Stimulated activated CD4-positive, alpha-beta T cell treated with anti-CD3 and anti-CD28 coated beads, Interleukin-1b, Interleukin-23, amount 100 ng/mL, for 48 hours (primary cell): ENCODE measurements around the gene TEX261.
"Not testable (repeated sequence)": the region's sequence is repeated elsewhere in the genome, so short reads cannot be mapped to it uniquely, and the experiment has no call there.

Source experiments
- DNase-seq: peaks from one replicate; pipeline ENCODE4 v3.0.0-alpha.2; 2020

TEX261 gene

DNA sequence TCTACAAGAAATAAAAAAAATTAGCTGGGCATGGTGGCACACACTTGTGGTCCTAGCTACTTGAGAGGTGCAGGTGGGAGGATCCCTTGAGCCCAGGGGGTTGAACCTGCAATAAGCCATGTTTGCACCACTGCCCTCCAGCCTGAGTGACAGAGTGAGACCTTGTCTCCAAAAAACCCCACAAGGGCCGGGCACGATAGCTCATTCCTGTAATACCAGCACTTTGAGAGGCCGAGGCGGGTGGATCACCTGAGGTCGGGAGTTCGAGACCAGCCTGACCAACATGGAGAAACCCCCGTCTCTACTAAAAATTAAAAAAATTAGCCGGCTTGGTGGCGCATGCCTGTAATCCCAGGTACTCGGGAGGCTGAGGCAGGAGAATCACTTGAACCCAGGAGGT is 5.3 kb upstream of the TEX261 start:
- DNase-seq: not testable (repeated sequence)

DNA sequence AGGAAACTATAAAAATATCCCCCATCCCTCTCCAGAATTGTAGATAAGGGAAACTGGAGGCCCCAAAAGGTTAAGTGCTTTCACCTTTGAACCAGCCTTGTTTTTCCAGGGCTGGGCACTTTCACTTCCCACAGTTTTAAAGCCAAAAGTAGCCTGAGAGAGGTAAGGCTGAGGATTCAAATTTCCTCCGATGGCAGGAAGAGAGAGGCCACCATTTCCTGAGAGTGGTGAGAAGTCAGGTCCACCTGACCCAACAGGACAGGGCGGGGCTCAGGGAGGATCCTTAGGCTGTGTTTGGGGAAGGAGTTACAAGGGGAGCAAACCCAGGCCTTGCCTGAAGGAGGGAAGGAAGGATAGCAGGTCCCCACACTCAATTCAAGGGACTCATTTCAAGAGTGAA is 4.7 kb upstream of the TEX261 start:
- DNase-seq: no peak

DNA sequence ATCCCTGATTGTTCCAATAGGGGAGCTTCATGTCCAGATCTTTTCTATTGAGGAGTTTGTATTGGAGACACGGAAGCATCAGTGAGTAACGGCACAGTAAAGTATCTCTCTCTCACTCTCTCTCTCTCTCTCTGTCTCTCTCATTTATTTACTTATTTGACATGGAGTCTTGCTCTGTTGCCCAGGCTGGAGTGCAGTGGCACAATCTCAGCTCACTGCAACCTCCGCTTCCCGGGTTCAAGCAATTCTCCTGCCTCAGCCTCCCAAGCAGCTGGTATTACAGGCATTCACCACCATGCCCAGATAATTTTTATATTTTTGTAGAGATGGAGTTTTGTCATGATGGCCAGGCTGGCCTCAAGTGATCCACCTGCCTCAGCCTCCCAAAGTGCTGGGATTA is 4.2 kb upstream of the TEX261 start:
- DNase-seq: not testable (repeated sequence)

DNA sequence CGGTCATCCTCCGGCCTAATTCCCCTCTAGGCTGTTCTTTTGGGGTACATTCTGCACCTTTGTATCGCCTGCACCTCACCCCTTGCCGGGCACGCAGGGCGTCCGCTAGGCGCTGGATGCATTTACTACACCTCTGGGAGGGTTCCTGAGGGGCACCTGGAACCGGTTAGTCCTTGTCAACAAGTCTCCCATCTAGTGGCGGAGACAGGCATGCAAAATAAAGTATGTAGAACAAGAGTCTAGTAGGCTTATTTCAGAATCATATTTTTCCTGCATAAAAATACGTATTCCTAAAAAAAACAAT is 705 bp upstream of the TEX261 start:
- peak; percentile 49 for DNase-seq

DNA sequence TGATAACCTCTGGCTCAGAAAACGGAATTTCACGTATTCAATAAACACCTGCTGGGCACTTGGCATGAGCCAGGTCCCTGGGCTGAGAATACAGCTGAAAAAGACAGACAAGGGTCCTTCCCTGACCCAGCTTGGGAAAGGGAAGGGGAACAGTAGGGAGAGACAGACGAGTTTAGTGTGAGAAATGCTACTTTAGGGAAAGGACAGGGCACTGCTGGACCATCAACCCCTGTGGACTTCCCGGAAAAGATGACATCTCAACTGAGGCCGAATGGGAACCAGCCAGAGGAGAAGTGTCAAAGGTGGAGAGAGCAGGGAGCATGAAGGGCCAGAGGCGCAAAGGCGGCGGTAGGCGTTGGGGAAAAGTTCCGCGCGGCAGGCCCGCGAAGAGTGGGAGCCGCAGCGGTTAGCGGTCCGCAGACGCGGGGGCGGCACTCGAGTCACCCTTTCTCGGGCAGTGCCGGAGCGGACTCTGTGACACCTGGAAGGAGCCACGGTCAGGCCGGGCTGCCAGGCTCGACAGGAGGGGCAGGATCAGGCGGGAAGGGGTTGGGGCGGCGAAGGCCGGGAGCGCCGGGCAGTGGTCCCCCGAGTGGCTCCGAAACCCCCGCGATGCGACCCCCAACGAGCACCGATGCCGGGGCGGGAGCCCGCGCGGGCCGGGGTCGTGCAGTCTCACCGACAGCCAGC is 519 bp downstream of the TEX261 start:
- peak; percentile 60 for DNase-seq

DNA sequence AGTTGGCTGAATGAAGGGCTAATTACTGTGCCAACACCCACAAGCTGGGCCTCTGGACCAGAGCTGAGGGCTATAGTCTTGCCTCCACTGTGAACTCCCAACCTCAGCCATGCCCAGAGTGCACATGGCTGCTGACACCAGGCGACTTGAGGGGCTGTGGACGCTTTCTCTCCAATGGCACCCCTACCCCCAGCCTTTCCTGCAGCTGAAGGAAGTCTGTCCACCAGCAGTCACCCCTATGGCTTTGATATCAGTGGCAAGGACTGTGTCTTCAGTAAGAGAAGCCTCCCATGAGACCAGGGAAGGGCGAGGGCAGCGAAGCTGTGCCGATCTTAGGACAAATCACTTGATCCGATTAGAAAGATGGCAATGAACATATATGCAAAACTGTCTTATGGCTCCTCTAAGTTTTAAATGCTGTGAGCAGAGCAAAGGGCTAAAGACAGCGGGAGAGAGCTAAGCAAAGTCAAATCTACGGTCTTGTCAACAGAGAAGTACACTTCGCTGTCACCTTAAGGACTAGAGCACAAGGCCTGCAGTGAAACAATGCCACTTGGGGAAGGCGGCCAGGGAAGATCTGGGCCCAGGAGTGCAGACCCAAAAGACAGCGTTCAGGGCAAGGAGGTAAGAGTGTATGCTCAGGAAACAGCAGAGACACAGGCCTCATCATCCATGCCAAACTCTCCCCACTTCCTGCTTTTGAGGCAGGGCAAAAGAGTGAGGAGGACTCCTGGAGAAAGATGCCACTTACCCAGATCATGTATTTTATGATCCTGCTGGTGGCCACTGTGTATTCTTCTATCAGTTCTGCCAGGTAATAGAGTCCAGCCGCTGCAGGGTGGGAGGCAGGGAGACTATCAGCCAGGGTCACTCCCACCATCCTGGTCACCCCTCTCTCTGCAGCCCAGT is 1.5 kb downstream of the TEX261 start:
- DNase-seq: no peak

DNA sequence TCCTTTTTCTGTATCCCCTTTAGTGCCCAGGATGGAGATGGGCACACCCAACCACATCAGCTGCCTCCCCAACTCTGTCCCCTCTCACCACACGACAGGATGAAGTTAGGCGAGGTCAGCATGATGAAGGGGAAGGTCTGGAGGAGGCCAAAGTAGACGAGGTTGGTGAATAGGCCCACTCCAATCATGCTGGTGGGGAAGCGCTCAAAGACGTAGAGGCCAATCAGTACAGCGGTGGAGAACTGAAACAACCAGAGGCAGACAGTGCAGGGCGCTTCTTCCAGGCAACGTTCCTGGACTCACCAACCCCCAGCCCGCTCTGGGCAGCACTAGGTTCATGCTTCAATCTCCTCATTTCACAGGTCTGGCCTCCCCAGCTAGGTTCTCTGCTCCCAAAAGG is 2.9 kb downstream of the TEX261 start:
- no peak for DNase-seq

DNA sequence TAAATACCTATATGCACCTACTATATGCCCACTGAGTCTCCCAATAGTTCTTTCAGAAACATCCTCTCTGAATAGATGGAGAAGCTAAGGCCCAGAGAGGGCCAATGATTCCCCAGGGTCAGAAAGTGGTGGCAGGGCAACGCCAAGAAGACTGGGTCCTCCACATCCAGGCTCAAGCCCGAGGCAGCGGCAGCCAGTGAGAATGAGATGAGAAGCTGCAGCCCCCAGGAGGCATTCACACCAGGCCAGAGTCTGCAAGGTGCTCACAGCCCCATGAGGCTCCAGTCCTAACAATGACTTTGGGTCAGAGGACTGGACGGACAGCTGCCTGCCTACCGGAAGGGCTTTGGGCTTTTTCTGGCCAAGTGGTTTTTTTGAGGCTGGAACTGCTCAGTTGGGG is 3.5 kb downstream of the TEX261 start:
- no peak for DNase-seq

DNA sequence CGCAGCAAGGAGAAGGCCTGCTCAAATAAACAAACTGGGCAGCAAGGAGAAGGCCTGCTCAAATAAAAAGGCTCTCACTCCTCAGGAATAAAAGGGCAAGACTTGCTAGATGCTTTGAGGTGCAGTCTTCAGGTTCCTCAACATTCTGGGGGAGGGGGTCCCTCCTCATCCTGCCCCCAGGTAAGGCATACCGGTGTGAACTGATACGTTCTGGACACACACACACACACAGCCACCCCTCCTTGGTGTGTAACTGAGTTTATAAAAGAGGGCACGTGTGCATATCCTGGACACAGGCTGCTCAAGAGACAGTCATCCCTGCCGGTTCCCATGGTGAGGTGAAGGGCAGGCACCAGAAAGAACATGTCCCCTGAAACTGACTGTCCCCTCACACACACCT is 4.5 kb downstream of the TEX261 start:
- no peak for DNase-seq

DNA sequence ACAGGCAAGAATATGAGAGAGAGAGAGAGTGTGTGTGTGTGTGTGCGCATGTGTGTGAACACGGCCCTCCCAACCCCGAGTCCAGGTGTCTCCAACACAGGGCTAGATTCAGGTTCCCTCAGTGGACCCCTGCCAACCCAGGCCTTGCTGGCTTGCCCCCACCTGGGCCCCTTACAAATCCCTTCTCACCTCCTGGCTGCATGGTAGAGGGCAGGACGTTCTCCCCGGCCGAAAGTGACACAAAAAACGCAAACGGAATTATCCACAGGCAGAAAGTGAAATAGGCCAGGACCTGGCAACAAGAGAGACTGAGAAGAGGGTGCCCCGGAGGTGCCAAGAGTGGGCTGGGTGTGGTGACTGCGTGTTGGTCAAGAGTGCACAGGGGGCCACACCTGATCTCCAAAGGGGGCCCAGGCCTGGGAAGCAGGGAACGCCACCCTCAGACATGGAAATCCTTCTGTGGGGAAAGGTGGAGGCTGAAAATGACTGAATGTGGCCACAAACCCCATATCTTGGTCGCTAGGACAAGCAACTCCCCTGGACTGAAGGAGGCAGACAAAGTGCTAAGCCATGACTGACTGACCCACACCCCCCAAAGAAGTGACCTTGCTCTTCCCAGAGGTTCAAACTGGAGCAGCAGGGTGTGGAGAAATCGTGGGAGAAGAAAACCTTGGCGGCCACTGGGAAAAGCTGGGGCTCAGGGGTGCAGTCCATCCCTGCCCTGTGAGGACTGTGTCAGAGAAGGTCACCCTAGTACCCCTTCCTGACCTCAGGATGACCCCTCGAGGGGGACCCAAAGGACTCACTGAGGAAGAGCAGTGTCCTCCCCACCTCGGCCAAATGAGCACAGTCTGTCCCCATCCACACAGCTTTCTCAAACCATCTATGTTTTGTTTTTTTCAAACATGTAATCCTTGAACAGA is 5.7 kb downstream of the TEX261 start:
- no peak for DNase-seq

DNA sequence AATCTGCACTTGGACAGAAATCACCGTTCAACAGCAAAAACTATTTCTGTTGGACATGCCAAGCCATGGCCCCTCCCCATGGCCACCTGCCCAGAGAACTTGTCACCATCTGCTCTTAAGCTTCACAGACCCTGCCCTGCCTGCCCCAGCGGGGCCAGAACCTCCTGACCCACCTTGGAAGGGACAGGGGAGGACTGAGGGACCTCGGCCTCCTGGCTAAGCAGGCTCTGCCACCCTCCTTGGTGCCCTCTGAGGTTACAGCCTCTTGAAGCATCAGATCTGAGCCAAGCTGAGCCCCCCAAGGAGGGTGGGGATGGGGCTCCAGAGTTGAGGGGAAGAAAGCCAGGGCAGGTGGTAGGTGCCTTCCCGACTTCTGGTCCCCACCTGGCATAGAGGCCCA is 6.5 kb downstream of the TEX261 start:
- no peak for DNase-seq

DNA sequence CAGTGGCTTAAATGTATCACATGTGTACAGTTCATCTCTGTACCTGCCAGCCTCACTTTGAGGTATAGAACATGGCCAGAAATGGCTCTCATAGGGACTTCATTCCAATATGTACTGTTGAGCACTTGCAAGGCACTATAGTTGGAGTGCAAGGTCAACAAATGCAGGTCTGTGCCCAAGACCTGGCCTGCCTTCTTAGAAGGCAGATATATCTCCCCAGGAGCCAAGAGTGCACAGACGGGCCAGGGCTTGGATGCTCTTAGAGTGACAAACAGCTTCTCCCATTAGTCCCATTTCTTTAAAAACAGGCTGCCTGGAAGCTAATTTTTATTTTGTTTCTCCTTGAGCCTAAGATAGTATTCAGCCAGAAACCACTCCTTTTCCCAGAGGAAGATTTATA is 7.3 kb downstream of the TEX261 start:
- no peak for DNase-seq

DNA sequence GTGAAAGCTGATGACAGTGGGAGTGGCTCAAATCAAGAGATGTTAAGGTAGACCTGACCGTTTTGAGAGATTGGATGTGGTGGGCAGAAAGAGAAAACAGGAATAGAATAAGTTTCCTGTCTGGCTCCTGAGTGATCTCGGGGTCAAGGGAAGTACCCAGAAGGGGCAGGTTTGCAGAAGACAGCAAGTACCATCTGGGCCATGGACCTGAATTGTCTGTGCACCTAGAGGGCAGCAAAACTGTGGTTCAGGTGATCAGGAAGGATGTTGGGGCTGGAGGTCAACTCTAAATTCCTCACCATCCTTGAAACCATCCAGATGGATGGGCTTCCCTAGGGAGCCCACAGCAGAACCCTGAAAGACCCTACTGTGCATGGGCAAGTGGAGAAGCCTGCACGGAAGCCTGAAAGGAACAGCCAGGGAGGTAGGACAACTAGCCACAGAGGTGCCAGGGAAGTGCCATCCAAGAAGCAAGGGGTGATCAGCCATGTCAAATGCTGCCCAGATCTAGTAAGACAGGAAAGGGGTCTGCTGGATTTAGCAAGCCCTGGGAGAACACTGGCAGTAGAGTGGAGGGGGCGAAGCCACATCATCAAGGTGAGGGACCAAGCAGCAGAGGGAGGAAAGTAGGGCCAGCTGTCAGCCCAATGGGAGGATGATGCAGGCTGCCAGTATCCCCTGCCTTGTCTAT is 8.0 kb downstream of the TEX261 start:
- no peak for DNase-seq

DNA sequence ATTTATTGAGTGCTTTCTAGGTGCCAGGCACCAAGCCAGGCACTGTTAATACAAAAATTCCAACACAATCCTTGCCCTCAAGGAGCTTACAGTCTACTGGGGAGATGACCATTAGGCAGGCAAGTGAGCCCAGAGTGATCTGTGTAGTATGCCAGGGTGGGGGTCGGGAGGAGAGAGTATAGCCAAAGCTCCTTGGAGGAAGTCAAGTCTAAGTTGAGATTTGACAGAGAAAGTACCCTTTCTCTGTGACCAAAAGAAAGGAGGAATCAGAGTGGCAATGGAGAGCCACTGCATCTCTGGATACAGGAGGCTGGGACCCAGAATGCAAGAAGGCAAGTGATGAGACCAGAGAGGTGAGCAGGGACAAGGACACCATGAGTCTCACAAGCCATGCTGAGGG is 8.7 kb downstream of the TEX261 start:
- DNase-seq: no peak

DNA sequence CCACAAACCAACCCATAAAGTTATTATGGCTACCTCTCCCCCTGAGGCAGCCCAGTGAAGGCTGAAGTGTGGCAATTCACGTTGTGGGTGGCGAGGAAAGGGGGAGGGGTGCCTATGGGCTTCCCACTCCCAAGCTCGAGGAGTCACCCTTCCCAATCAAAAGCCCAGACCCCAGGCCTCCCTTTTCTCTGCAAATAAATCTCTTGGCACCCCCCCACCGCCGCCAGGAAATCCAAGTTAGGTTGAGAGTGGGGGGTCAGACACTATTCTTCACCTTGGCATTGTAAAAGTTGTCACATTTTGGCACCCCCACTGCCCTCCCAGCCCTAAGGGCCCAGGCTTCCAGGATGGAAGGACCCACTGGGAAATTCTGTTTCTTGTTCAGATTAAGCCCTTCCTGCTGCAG is 9.4 kb downstream of the TEX261 start:
- no peak for DNase-seq

DNA sequence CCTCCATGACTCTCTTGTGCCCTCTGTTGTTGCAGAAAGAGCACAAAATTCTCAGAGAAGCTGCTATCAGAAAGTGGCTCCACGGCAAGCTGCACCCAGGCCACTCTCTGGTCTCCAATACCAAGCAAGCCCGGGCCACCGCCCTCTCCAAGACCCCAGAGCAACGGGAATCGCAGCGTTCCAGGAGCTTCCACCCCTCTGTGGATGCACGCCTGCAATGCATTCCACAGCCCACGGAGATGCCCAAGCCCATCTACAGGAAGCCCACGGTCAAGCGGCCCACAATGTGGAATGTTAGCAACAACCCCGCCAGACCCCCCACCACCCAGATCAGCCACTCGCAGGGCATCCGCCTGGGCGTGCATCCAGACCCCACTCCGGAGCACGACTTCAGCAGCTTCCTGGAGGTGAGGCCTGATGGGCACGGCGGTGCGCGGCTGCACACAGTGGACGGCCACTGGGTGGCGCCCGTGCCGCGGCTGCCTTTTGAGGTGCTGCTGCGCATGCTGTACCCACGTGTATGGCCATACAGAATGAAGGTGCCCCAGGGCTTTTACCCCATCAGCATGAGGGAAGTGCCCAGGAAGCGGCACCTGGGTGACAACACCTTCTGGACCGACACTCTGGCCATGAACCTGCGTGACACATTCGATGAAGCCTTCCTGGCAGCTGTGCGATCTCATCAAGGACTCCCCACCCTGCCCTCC is 9.9 kb downstream of the TEX261 start:
- DNase-seq: peak; percentile 84

DNA sequence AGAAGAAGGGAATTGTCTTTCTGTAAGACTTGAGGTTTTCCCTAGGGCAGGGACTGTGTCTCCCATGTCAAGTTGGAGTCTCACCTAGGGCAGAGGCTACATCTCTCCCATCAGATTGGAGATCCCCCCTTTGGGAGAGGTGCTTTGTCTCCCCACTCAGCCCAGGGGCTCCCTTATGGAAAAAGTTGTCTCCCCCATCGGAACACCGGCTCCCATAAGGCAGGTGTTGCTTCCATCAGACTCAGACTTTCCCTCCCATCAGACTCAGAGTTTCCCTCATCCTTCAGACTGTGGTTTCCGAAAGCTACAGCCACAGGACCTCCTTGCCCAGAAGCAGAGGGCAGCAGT is 10.5 kb downstream of the TEX261 start:
- DNase-seq: no peak

DNA sequence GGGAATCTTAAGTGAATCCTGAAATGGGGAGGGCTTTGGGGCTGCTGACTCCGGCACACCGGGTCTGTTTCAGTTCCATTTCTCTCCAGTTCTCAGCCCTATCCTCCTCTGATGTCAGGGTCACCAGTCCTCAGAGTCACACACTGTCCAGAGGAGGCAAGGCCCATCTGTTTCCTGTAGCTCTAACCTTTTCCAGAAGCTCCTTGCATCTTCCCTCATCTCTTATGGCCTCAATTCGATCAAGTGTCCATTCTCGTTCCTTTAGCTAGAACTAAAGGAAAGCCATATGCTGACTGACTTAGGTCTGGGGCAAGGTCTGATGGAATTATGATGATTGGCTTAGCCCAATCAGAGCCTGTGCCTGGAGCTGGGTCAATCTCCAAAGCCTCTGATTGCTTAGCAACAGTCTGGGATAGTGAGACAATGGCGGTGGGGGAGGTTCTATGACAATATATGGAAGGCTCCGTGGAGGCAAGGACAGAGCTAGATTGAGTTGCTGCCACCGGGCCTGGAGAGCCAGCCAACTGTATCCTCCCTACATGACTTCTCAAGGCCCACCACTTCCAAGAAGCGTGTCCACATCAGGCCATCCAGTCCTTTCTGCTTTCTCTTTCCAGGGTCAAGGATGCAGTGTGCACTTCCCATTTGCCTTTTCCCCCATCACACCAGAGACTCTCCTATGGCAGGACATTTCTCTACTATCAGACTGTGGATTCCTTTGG is 11.0 kb downstream of the TEX261 start:
- no peak for DNase-seq

DNA sequence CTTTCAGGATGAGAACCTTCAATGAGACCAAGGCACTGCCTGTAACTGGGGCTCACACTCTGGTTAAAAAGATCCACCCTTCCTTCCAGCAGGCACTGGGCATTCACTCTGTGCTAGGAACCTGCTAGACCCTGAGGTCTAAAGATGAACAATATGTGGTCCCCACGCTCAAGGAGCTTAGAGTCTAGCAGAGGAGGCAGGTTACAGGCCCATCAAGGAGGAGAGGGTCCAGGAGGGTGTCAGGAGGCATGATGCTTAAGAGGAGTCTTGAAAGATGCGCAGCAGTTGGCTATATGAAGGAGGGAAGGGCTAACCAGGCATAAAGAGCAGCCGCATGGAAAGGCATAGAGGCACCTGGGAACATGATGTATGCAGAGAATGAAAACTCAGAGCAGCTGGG is 11.7 kb downstream of the TEX261 start:
- DNase-seq: no peak

DNA sequence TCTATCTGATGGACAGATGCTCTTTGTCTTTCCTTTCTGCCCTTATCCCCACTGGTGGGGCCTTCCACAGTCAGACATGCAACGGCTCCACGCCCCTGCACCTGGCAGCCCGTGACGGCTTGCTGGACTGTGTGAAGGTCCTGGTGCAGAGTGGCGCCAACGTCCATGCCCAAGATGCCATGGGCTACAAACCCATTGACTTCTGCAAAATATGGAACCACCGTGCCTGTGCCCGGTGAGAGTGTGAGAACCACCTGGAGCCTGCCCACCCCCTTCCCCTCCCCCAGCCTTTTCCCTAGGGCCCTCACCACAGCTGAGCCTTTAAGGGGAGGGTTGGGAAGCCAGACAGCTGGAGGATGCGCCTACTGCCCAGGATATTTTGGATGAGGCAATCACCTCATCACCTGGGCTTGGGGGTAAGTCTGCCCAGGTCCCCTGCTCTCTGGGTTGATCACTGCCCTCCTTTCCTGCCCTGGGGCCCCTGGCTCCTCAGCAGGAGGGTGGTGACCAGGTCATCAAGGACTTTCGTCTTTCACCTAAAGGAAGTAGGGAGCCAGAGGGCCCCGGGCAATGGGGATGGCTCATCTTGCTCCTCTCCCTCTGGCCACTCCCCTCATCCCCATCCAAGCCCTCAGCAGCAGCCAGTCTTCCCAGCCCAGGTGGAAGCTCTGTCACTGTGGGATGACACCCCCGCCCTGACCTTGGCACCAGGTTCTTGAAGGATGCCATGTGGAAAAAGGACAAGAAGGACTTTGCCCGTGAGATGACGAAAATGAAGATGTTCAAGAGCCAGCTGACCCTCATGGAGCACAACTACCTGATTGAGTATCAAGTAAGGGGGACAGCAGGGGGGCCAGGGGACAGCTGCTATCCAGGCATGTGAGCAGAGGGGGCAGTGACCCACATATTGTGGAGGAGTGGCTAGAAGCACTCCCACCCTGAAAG is 12.5 kb downstream of the TEX261 start:
- no peak for DNase-seq

DNA sequence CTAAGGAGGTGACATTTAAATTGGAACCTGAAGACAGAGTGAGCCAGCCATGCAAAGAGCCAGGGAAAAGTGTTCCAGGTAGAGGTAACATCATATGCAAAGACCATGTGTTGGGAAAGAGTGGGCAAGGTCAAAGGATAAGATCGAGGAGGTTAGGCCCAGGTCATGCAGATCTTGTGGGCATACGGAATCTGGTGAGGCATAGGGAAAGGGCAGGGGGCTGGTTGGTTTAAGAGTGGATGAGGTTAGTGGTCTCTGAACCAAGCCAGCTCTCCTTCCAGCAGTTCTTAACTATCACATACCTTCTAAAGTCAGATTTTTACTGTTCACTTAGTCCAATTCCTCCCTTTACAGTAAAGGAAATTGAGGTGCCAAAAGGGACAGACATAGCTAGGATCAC is 13.3 kb downstream of the TEX261 start:
- DNase-seq: no peak
